GM23338 (cell line): ENCODE results near the gene CACNA1S. TPM values are rescaled to one million over a fixed set of nuclear protein-coding genes. Genes with fewer than 3 reads are reported as not detected.

Source experiments
- ATAC-seq: fragments of 200-7000 bp; cut with Tn5 transposase; 3 replicates; pipeline ENCODE4 v1.9.1; 2020
- DNase-seq: peaks from one replicate; pipeline ENCODE4 v3.0.0-alpha.2; 2015; ENCODE audit warnings: low spot score
- H2AFZ ChIP-seq: fragments of 200-600 bp; sonication (generic); 2 replicates; pipeline ENCODE4 v1.8.0; 2016; ENCODE audit warnings: antibody characterized with exemption, mild to moderate bottlenecking, moderate library complexity
- H3F3A ChIP-seq: fragments of 200-600 bp; sonication (generic); replicated peaks from 2 replicates; pipeline ENCODE4 v1.8.0; 2017; ENCODE audit warnings: antibody characterized with exemption, mixed run types, low read depth
- H3K27ac ChIP-seq: fragments of 200-600 bp; sonication (generic); 2 replicates; pipeline ENCODE4 v1.6.1; 2016; ENCODE audit warnings: low read depth
- H3K27me3 ChIP-seq: fragments of 200-600 bp; sonication (generic); 2 replicates; pipeline ENCODE4 v1.8.0; 2016; ENCODE audit warnings: mild to moderate bottlenecking, mixed run types, moderate library complexity; ENCODE audit not compliant: insufficient read depth
- H3K36me3 ChIP-seq: fragments of 200-600 bp; sonication (generic); 2 replicates; pipeline ENCODE4 v1.8.0; 2016; ENCODE audit warnings: mild to moderate bottlenecking; ENCODE audit not compliant: insufficient read depth
- H3K4me1 ChIP-seq: fragments of 200-600 bp; sonication (generic); 2 replicates; pipeline ENCODE4 v1.8.0; 2016; ENCODE audit warnings: mild to moderate bottlenecking, moderate library complexity; ENCODE audit not compliant: insufficient read depth
- H3K4me2 ChIP-seq: fragments of 200-600 bp; sonication (generic); 2 replicates; pipeline ENCODE4 v1.7.1; 2017; ENCODE audit warnings: mixed run types
- H3K4me3 ChIP-seq: fragments of 200-600 bp; sonication (generic); 2 replicates; pipeline ENCODE4 v1.6.1; 2016; ENCODE audit warnings: mixed run types
- H3K79me2 ChIP-seq: fragments of 200-600 bp; sonication (generic); replicated peaks from 2 replicates; pipeline ENCODE4 v1.8.0; 2017; ENCODE audit warnings: mild to moderate bottlenecking; ENCODE audit not compliant: insufficient read depth
- H3K9me2 ChIP-seq: fragments of 200-600 bp; sonication (generic); 2 replicates; pipeline ENCODE4 v1.8.0; 2017; ENCODE audit not compliant: insufficient read depth
- H4K20me1 ChIP-seq: fragments of 200-600 bp; sonication (generic); replicated peaks from 2 replicates; pipeline ENCODE4 v1.8.0; 2017; ENCODE audit warnings: mild to moderate bottlenecking; ENCODE audit not compliant: insufficient read depth
- H3K27ac Mint-ChIP-seq: 2 replicates; pipeline ENCODE4 v1.8.0; 2020; ENCODE audit warnings: inconsistent platforms, mild to moderate bottlenecking, moderate library complexity, mixed read lengths
- H3K27me3 Mint-ChIP-seq: 3 replicates; pipeline ENCODE4 v1.8.0; 2022; ENCODE audit warnings: low read depth, mild to moderate bottlenecking, moderate library complexity, mixed read lengths, inconsistent platforms; ENCODE audit not compliant: insufficient read depth, poor library complexity
- H3K36me3 Mint-ChIP-seq: 3 replicates; pipeline ENCODE4 v1.8.0; 2021; ENCODE audit warnings: low read depth, mild to moderate bottlenecking, inconsistent platforms, moderate library complexity, mixed read lengths
- H3K4me1 Mint-ChIP-seq: 3 replicates; pipeline ENCODE4 v1.8.0; 2020; ENCODE audit warnings: mild to moderate bottlenecking, inconsistent platforms, mixed read lengths
- H3K4me3 Mint-ChIP-seq: 3 replicates; pipeline ENCODE4 v1.8.0; 2021; ENCODE audit warnings: moderate library complexity, mild to moderate bottlenecking, inconsistent platforms, mixed read lengths
- H3K9me3 Mint-ChIP-seq: 3 replicates; pipeline ENCODE4 v1.8.0; 2020; ENCODE audit warnings: moderate library complexity, mild to moderate bottlenecking, inconsistent platforms, mixed read lengths
- CREB1 ChIP-seq: fragments of 250-450 bp; sonication (Bioruptor Pico); IDR thresholded peaks from 2 replicates; pipeline ENCODE4 v1.5.0; 2020; ENCODE audit warnings: low read depth, mild to moderate bottlenecking, moderate library complexity
- EZH2 ChIP-seq: fragments of 200-600 bp; sonication (generic); IDR thresholded peaks from one replicate; pipeline ENCODE4 v1.8.0; 2017; ENCODE audit warnings: antibody characterized with exemption, mild to moderate bottlenecking, low read depth; ENCODE audit not compliant: unreplicated experiment
- EZH2phosphoT487 ChIP-seq: fragments of 200-600 bp; sonication (generic); IDR thresholded peaks from one replicate; pipeline ENCODE4 v1.8.1; 2018; ENCODE audit warnings: antibody characterized with exemption; ENCODE audit not compliant: unreplicated experiment
- JUNB ChIP-seq: IDR thresholded peaks from one replicate; pipeline ENCODE4 v1.6.1; 2016; ENCODE audit warnings: antibody characterized with exemption; ENCODE audit not compliant: unreplicated experiment
- NANOG ChIP-seq: IDR thresholded peaks from 2 replicates; pipeline ENCODE4 v1.6.1; 2016; ENCODE audit warnings: antibody characterized with exemption, borderline replicate concordance
- POLR2AphosphoS5 ChIP-seq: IDR thresholded peaks from 2 replicates; pipeline ENCODE4 v1.6.1; 2016; ENCODE audit warnings: antibody characterized with exemption, low read depth
- STAT1 ChIP-seq: IDR thresholded peaks from one replicate; pipeline ENCODE4 v1.6.1; 2016; ENCODE audit warnings: antibody characterized with exemption; ENCODE audit not compliant: unreplicated experiment
- ZNF114 ChIP-seq: fragments of 250-450 bp; sonication (Bioruptor Pico); IDR thresholded peaks from 2 replicates; pipeline ENCODE4 v1.5.0; 2020; ENCODE audit warnings: mild to moderate bottlenecking, moderate library complexity
- ZNF331 ChIP-seq: fragments of 250-450 bp; sonication (Bioruptor Pico); IDR thresholded peaks from 2 replicates; pipeline ENCODE4 v1.5.0; 2020; ENCODE audit warnings: low read depth, mild to moderate bottlenecking, moderate library complexity
- ZNF462 ChIP-seq: fragments of 250-450 bp; sonication (Bioruptor Pico); IDR thresholded peaks from 2 replicates; pipeline ENCODE4 v1.5.0; 2020; ENCODE audit warnings: mild to moderate bottlenecking, moderate library complexity
- polyA plus RNA-seq: library from polyadenylated mRNA; unstranded; fragments of >200 nt; fragmentation: Nextera tagmentation; extraction: Ambion mirVana; gene quantifications from 2 replicates; pipeline ENCODE4 v1.2.1, GENCODE V29; 2016
- total RNA-seq: library from RNA; depleted of rRNA; stranded (reverse); fragments of >200 nt; shearing (Covaris generic); gene quantifications from 2 replicates; pipeline ENCODE4 v1.2.3, GENCODE V29; 2014
- TF ChIP-seq, protein P1 (sequence below): IDR thresholded peaks from 2 replicates; pipeline ENCODE4 v1.6.1; 2016; ENCODE audit warnings: antibody characterized with exemption
- TF ChIP-seq, protein P2 (sequence below): IDR thresholded peaks from one replicate; pipeline ENCODE4 v1.6.1; 2018; ENCODE audit warnings: antibody characterized with exemption; ENCODE audit not compliant: unreplicated experiment
- TF ChIP-seq, protein P3 (sequence below), 2 experiments: fragments of 200-600 bp in 1 of 2; sonication (generic) in 1 of 2; conservative IDR thresholded peaks; 2 replicates each; pipeline versions ENCODE4 v1.5.1 to v1.6.1; 2016 to 2017; ENCODE audit warnings: antibody characterized with exemption in 2 of 2, low read depth in 2 of 2, mild to moderate bottlenecking in 2 of 2, moderate library complexity in 1 of 2

Gene CACNA1S
- total and polyA plus RNA-seq, 2 experiments from 2014 or later, result 0.03 TPM; not detected in 1

GRCh38 chr1:200999667-201000066, 112.6 kb downstream of the CACNA1S start:
- Histone ChIP-seq H3K9me2 (no peaks in the 10 kb centered on the region), H3K36me3 (no peaks in the 10 kb centered on the region; the same call in 1 of the 2 replicates), H3K27ac (no peak overlapping the region), H3F3A (no peaks in the 10 kb centered on the region), H3K4me2 (no peak overlapping the region), H3K4me1 (no peaks in the 10 kb centered on the region), H3K27me3 (no peaks in the 10 kb centered on the region), H4K20me1 (no peaks in the 10 kb centered on the region; the same call in 1 of the 2 replicates), H2AFZ (no peak overlapping the region), H3K4me3 (no peak overlapping the region), H3K79me2 (no peaks in the 10 kb centered on the region)
- Mint-ChIP-seq H3K27me3 (peaks cover 5% of the 10 kb centered on the region), H3K9me3 (no peaks in the 10 kb centered on the region), H3K4me1 (no peaks in the 10 kb centered on the region), H3K27ac (no peak overlapping the region), H3K36me3 (peaks cover 17% of the 10 kb centered on the region), H3K4me3 (no peak overlapping the region)
- ATAC-seq (no peak), DNase-seq (no peak)
- TF ChIP-seq ZNF114 (no peak), EZH2 (no peak), ZNF462 (CRISPR knock-in tag) (no peak), ZNF331 (CRISPR knock-in tag) (no peak), STAT1 (no peak), EZH2phosphoT487 (no peak), CREB1 (CRISPR knock-in tag) (no peak), NANOG (no peak), POLR2AphosphoS5 (no peak), JUNB (no peak)
- TF ChIP-seq, protein P1, sequence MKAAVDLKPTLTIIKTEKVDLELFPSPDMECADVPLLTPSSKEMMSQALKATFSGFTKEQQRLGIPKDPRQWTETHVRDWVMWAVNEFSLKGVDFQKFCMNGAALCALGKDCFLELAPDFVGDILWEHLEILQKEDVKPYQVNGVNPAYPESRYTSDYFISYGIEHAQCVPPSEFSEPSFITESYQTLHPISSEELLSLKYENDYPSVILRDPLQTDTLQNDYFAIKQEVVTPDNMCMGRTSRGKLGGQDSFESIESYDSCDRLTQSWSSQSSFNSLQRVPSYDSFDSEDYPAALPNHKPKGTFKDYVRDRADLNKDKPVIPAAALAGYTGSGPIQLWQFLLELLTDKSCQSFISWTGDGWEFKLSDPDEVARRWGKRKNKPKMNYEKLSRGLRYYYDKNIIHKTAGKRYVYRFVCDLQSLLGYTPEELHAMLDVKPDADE, result no peak
- TF ChIP-seq, protein P2, sequence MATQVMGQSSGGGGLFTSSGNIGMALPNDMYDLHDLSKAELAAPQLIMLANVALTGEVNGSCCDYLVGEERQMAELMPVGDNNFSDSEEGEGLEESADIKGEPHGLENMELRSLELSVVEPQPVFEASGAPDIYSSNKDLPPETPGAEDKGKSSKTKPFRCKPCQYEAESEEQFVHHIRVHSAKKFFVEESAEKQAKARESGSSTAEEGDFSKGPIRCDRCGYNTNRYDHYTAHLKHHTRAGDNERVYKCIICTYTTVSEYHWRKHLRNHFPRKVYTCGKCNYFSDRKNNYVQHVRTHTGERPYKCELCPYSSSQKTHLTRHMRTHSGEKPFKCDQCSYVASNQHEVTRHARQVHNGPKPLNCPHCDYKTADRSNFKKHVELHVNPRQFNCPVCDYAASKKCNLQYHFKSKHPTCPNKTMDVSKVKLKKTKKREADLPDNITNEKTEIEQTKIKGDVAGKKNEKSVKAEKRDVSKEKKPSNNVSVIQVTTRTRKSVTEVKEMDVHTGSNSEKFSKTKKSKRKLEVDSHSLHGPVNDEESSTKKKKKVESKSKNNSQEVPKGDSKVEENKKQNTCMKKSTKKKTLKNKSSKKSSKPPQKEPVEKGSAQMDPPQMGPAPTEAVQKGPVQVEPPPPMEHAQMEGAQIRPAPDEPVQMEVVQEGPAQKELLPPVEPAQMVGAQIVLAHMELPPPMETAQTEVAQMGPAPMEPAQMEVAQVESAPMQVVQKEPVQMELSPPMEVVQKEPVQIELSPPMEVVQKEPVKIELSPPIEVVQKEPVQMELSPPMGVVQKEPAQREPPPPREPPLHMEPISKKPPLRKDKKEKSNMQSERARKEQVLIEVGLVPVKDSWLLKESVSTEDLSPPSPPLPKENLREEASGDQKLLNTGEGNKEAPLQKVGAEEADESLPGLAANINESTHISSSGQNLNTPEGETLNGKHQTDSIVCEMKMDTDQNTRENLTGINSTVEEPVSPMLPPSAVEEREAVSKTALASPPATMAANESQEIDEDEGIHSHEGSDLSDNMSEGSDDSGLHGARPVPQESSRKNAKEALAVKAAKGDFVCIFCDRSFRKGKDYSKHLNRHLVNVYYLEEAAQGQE, result no peak
- TF ChIP-seq, protein P3, sequence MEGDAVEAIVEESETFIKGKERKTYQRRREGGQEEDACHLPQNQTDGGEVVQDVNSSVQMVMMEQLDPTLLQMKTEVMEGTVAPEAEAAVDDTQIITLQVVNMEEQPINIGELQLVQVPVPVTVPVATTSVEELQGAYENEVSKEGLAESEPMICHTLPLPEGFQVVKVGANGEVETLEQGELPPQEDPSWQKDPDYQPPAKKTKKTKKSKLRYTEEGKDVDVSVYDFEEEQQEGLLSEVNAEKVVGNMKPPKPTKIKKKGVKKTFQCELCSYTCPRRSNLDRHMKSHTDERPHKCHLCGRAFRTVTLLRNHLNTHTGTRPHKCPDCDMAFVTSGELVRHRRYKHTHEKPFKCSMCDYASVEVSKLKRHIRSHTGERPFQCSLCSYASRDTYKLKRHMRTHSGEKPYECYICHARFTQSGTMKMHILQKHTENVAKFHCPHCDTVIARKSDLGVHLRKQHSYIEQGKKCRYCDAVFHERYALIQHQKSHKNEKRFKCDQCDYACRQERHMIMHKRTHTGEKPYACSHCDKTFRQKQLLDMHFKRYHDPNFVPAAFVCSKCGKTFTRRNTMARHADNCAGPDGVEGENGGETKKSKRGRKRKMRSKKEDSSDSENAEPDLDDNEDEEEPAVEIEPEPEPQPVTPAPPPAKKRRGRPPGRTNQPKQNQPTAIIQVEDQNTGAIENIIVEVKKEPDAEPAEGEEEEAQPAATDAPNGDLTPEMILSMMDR (conservative IDR thresholded peaks at IDR 0.05; ENCODE audit: low read depth in 2 of 2), result no peak
